Measurements from ENCODE around the gene DNAJB5. TPM values are rescaled to one million over a fixed set of nuclear protein-coding genes. Genes with fewer than 3 reads are reported as not detected.

The DNAJB5 gene
- total RNA-seq, 2 experiments from 2014 or later, result 2.7 to 2.8 TPM

DNA sequence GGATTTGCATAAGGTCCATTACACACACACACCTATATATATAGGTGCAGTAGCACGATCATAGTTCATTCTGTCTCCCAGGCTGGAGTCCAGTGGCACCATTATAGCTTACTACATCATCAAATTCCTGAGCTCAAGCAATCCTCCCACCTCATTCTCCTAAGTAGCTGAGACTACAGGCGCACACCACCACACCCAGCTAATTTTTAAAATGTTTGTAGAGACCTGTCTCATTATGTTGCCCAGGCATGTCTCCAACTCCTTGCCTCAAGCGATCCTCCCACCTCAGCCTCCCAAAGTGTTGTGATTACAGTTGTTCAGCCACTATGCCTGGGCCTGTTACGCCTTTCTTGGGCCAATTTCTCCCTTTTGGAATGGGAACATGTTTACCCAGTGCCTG lies 39.7 kb downstream of the DNAJB5 start:
- H3K9me3 ChIP-seq (ENCODE audit: control insufficient read depth in 1 of 2, insufficient read depth in 1 of 2, low read length in 2 of 2), result no peaks in the 10 kb centered on the region
- ATAC-seq (ENCODE audit: poor library complexity) (no peak), DNase-seq (no peak)
- H3K4me3 ChIP-seq (ENCODE audit: low read length), result no peak overlapping the region
- no peak overlapping the region for H3K4me3 Mint-ChIP-seq
- no peak overlapping the region for H3K27ac Mint-ChIP-seq
- H3K27me3 Mint-ChIP-seq, result no peaks in the 10 kb centered on the region
- no peaks in the 10 kb centered on the region for H3K4me1 Mint-ChIP-seq (ENCODE audit: low read depth)
- intact Hi-C loops (cut with DNase I, micrococcal nuclease), result no loop called here
- TF ChIP-seq, protein P1, sequence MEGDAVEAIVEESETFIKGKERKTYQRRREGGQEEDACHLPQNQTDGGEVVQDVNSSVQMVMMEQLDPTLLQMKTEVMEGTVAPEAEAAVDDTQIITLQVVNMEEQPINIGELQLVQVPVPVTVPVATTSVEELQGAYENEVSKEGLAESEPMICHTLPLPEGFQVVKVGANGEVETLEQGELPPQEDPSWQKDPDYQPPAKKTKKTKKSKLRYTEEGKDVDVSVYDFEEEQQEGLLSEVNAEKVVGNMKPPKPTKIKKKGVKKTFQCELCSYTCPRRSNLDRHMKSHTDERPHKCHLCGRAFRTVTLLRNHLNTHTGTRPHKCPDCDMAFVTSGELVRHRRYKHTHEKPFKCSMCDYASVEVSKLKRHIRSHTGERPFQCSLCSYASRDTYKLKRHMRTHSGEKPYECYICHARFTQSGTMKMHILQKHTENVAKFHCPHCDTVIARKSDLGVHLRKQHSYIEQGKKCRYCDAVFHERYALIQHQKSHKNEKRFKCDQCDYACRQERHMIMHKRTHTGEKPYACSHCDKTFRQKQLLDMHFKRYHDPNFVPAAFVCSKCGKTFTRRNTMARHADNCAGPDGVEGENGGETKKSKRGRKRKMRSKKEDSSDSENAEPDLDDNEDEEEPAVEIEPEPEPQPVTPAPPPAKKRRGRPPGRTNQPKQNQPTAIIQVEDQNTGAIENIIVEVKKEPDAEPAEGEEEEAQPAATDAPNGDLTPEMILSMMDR (IDR thresholded peaks at IDR 0.05), result no peak
- POLR2A ChIA-PET, result no interaction called here
- no peaks in the 10 kb centered on the region for H3K36me3 Mint-ChIP-seq (ENCODE audit: low read depth)
- H3K27me3 ChIP-seq (ENCODE audit: control insufficient read depth in 1 of 2, insufficient read depth in 2 of 2, low read length in 2 of 2), result no peaks in the 10 kb centered on the region
- no peaks in the 10 kb centered on the region for H3K4me1 ChIP-seq (ENCODE audit: insufficient read depth, low read length)
- H3K9me3 Mint-ChIP-seq, result no peaks in the 10 kb centered on the region
- no peak overlapping the region for H3K27ac ChIP-seq (ENCODE audit: low read depth in 1 of 2, low read length in 2 of 2)
- CTCF ChIA-PET, result interaction anchor here (1.1 kb wide), 1 partner anchor 99 kb away, joined by 3 read pairs; no protein-coding TSS in a partner anchor
- no peaks in the 10 kb centered on the region for H3K36me3 ChIP-seq (ENCODE audit: insufficient read depth, low read length)

DNA sequence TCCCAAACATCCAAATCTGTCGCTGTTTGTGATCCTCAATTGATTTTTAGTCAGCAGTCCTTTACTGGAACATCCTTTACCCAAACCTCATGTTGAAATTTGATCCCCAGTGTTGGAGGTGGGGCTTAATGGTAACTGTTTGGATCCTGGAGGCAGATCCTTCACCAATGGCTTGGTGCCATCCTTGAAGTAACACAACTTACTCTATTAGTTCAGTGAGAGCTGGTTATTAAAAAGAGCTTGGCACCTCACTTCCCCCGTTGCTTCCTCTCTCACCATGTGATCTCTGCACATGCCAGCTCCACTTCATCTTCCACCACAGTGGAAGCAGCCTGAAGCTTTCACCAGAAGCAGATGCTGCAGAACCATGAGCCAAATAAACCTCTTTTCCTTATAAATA lies 40.3 kb downstream of the DNAJB5 start:
- intact Hi-C loops (cut with DNase I, micrococcal nuclease), result no loop called here
- Mint-ChIP-seq H3K9me3 (no peaks in the 10 kb centered on the region), H3K27ac (no peak overlapping the region), H3K4me1 (ENCODE audit: low read depth) (no peaks in the 10 kb centered on the region), H3K36me3 (ENCODE audit: low read depth) (no peaks in the 10 kb centered on the region), H3K4me3 (no peak overlapping the region), H3K27me3 (no peaks in the 10 kb centered on the region)
- DNase-seq (no peak), ATAC-seq (ENCODE audit: poor library complexity) (no peak)
- Histone ChIP-seq H3K27me3 (ENCODE audit: control insufficient read depth in 1 of 2, insufficient read depth in 2 of 2, low read length in 2 of 2) (no peaks in the 10 kb centered on the region), H3K27ac (ENCODE audit: low read depth in 1 of 2, low read length in 2 of 2) (no peak overlapping the region), H3K4me1 (ENCODE audit: insufficient read depth, low read length) (no peaks in the 10 kb centered on the region), H3K4me3 (ENCODE audit: low read length) (no peak overlapping the region), H3K36me3 (ENCODE audit: insufficient read depth, low read length) (no peaks in the 10 kb centered on the region), H3K9me3 (ENCODE audit: control insufficient read depth in 1 of 2, insufficient read depth in 1 of 2, low read length in 2 of 2) (no peaks in the 10 kb centered on the region)
- POLR2A ChIA-PET, result no interaction called here
- TF ChIP-seq, protein P1 (IDR thresholded peaks at IDR 0.05), result no peak
- CTCF ChIA-PET, result interaction anchor here (1.1 to 1.4 kb wide), 2 partner anchors 22 to 100 kb away, joined by 3 to 4 read pairs; no protein-coding TSS in a partner anchor

DNA sequence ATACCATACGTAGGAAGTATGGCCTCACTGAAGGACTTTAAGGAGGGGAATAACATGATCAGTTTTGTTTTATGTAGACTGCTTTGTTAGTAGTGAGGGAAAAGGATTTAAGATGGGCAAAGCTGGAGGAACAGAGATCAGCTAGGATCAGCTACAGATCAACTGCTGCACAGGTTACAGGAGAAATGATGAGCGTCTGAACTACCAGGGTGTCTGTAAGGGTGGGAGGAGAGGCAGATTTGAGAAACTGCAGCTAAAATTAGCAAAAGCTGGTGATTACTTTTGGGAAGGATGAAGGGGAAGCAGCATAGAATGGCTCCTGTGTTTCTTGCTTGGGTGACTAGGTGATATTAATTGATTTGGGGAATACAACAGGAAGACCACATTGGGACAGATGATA lies 43.6 kb downstream of the DNAJB5 start:
- Histone ChIP-seq H3K9me3 (ENCODE audit: control insufficient read depth in 1 of 2, insufficient read depth in 1 of 2, low read length in 2 of 2) (no peaks in the 10 kb centered on the region), H3K4me1 (ENCODE audit: insufficient read depth, low read length) (peaks cover 10% of the 10 kb centered on the region), H3K27me3 (ENCODE audit: control insufficient read depth in 1 of 2, insufficient read depth in 2 of 2, low read length in 2 of 2) (no peaks in the 10 kb centered on the region), H3K36me3 (ENCODE audit: insufficient read depth, low read length) (no peaks in the 10 kb centered on the region), H3K4me3 (ENCODE audit: low read length) (no peak overlapping the region), H3K27ac (ENCODE audit: low read depth in 1 of 2, low read length in 2 of 2) (no peak overlapping the region)
- ChIA-PET POLR2A (interaction anchor here (1.2 kb wide), 1 partner anchor 11 kb away, joined by 3 read pairs; no protein-coding TSS in a partner anchor), CTCF (no interaction called here)
- Mint-ChIP-seq H3K4me1 (ENCODE audit: low read depth) (peaks cover 15% of the 10 kb centered on the region), H3K9me3 (no peaks in the 10 kb centered on the region), H3K27ac (no peak overlapping the region), H3K4me3 (no peak overlapping the region), H3K27me3 (no peaks in the 10 kb centered on the region), H3K36me3 (ENCODE audit: low read depth) (no peaks in the 10 kb centered on the region)
- TF ChIP-seq, protein P1 (IDR thresholded peaks at IDR 0.05), result no peak
- no peak for ATAC-seq (ENCODE audit: poor library complexity)
- no peak for DNase-seq
- intact Hi-C loops (cut with DNase I, micrococcal nuclease), result no loop called here

Data from CD4-positive, alpha-beta T cell (primary cell).